GM23248 (cell line): ENCODE results near the gene GLIPR1L2. TPM values are rescaled to one million over a fixed set of nuclear protein-coding genes. Genes with fewer than 3 reads are reported as not detected.

ENCODE experiments used
- DNase-seq: peaks from one replicate; pipeline ENCODE4 v3.0.0-alpha.2; 2015
- H2AFZ ChIP-seq: fragments of 200-600 bp; sonication (generic); 2 replicates; pipeline ENCODE4 v1.6.1; 2016; ENCODE audit warnings: antibody characterized with exemption
- H3F3A ChIP-seq: fragments of 200-600 bp; sonication (generic); 2 replicates; pipeline ENCODE4 v1.6.1; 2016; ENCODE audit warnings: mild to moderate bottlenecking, antibody characterized with exemption, mixed run types; ENCODE audit not compliant: insufficient read depth
- H3K27ac ChIP-seq: fragments of 200-600 bp; sonication (generic); 2 replicates; pipeline ENCODE4 v1.5.1; 2016; ENCODE audit warnings: mild to moderate bottlenecking
- H3K27me3 ChIP-seq: fragments of 200-600 bp; sonication (generic); replicated peaks from 2 replicates; pipeline ENCODE4 v1.6.1; 2016; ENCODE audit warnings: mild to moderate bottlenecking; ENCODE audit not compliant: insufficient read depth
- H3K36me3 ChIP-seq: fragments of 200-600 bp; sonication (generic); 2 replicates; pipeline ENCODE4 v1.6.1; 2016; ENCODE audit warnings: low read depth, mild to moderate bottlenecking
- H3K4me1 ChIP-seq: fragments of 200-600 bp; sonication (generic); 2 replicates; pipeline ENCODE4 v1.6.1; 2016; ENCODE audit warnings: mild to moderate bottlenecking; ENCODE audit not compliant: insufficient read depth
- H3K4me2 ChIP-seq: fragments of 200-600 bp; sonication (generic); one replicate; pipeline ENCODE4 v1.6.1; 2016; ENCODE audit warnings: mild to moderate bottlenecking; ENCODE audit not compliant: unreplicated experiment
- H3K4me3 ChIP-seq: fragments of 200-600 bp; sonication (generic); 2 replicates; pipeline ENCODE4 v1.5.1; 2016; ENCODE audit warnings: mild to moderate bottlenecking
- H3K79me2 ChIP-seq: fragments of 200-600 bp; sonication (generic); 2 replicates; pipeline ENCODE4 v1.6.1; 2016; ENCODE audit warnings: mild to moderate bottlenecking; ENCODE audit not compliant: insufficient read depth
- H3K9ac ChIP-seq: fragments of 200-600 bp; sonication (generic); 2 replicates; pipeline ENCODE4 v1.6.1; 2016; ENCODE audit warnings: mild to moderate bottlenecking
- H3K9me2 ChIP-seq: fragments of 200-600 bp; sonication (generic); 2 replicates; pipeline ENCODE4 v1.6.1; 2016; ENCODE audit warnings: mixed run types, mild to moderate bottlenecking, moderate library complexity; ENCODE audit not compliant: insufficient read depth
- H3K9me3 ChIP-seq: fragments of 200-600 bp; sonication (generic); one replicate; pipeline ENCODE4 v1.6.1; 2017; ENCODE audit warnings: low read depth
- H4K20me1 ChIP-seq: fragments of 200-600 bp; sonication (generic); 2 replicates; pipeline ENCODE4 v1.6.0; 2016; ENCODE audit not compliant: insufficient read depth
- EZH2 ChIP-seq: fragments of 200-600 bp; sonication (generic); IDR thresholded peaks from 2 replicates; pipeline ENCODE4 v1.6.1; 2018; ENCODE audit warnings: antibody characterized with exemption, mild to moderate bottlenecking; ENCODE audit not compliant: insufficient read depth, poor library complexity, severe bottlenecking
- EZH2phosphoT487 ChIP-seq: fragments of 200-600 bp; sonication (generic); IDR thresholded peaks from 2 replicates; pipeline ENCODE4 v1.6.1; 2018; ENCODE audit warnings: antibody characterized with exemption, moderate library complexity, mild to moderate bottlenecking, low read depth; ENCODE audit not compliant: insufficient read depth
- WGBS, 2 experiments: methylation state at CpG; one replicate each; pipeline ENCODE4 v1.1.6; 2015 to 2017; ENCODE audit warnings: low lambda C conversion rate in 2 of 2, low coverage in 1 of 2; ENCODE audit errors: missing lambda C conversion rate in 2 of 2; 5-methylcytosine and 5-hydroxymethylcytosine counted together
- in situ Hi-C: fragments of 300-500 bp; cut with MboI; formaldehyde crosslinking; loops from 2 replicates; pipeline ENCODE4 v1.15.0; 2020
- polyA plus RNA-seq: library from polyadenylated mRNA; unstranded; fragments of >200 nt; fragmentation: Nextera tagmentation; extraction: Ambion mirVana; gene quantifications from 2 replicates; pipeline ENCODE4 v1.2.1, GENCODE V29; 2016
- total RNA-seq: library from RNA; depleted of rRNA; stranded (reverse); fragments of >200 nt; shearing (Covaris generic); gene quantifications from 2 replicates; pipeline ENCODE4 v1.2.3, GENCODE V29; 2014; rRNA removed

The GLIPR1L2 gene
- total and polyA plus RNA-seq, 2 experiments from 2014 or later, result 1.6 to 2.1 TPM

DNA sequence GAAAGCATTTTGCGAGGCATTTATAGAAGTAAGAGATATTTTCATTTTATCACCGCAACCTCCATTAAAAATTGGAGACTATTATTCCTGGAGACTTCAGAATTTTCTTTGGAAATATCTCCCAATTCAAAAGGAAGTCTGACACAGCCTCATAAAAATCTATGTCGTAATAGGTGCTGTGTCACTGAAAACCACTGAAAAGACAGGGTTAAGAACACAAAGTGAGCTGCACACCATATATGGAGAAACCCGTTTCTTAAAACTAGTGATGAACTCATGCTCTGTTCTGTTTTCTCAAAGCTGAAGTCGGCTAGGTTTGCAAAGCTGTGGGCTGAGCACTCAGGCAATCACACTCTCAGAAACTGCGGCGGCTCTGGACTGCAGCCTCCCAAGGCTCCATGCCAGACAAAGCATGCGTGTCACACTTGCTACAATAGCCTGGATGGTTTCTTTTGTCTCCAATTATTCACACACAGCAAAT is 89.6 kb downstream of the GLIPR1L2 start, which contains the start of gene GLIPR1:
TSS of gene GLIPR1 (plus strand) at position 287 of the 481 bp plus-strand sequence. CDS start at position 413, 126 bp downstream.
- in situ Hi-C loops, result loop anchor here (10.0 to 25.0 kb wide), 2 partner anchors 86 to 793 kb away; partner anchors contain the start of gene GLIPR1L2
- peaks cover 54% of the 10 kb centered on the region for H3F3A ChIP-seq

DNA sequence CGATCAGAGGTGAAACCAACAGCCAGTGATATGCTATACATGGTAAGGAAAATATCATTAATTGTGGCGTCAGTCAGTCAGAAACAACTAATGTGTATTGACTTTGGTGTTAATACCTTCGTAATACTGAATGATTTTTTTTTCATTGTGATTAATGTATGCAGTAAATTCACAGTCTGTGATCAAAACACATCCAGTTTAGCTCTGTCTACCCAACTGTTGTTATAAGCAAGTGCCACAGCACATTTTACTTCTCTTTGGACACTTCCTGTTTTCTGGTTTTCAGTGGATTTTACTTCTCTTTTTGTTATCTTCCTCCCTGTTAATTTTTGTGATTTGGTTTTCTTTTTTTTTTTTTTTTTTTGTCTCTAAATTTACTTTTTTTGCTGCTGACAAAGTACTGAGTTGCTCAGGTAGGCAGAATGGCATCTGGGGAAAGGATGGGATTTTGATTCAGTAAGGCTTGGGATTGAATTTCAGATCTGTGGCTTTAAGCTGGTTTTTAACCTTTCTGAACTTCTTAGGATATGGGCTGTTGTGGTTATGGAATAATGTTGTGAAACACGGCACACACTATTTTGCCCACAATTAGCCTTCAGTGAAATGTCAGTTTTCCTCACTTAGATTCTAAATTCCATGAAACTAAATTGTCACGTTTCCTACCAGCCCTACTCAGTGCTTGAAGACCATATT is 90.3 kb downstream of the GLIPR1L2 start:
- Histone ChIP-seq H3K9me3 (no peaks in the 10 kb centered on the region), H3F3A (peaks cover 60% of the 10 kb centered on the region), H3K4me2 (peak overlapping the region; percentile 97), H3K27ac (peak overlapping the region; percentile 93), H3K4me3 (peak overlapping the region; percentile 86), H3K9me2 (no peaks in the 10 kb centered on the region), H3K79me2 (peaks cover 51% of the 10 kb centered on the region), H3K36me3 (peaks cover 8% of the 10 kb centered on the region; the same call in 1 of the 2 replicates), H3K27me3 (no peaks in the 10 kb centered on the region), H3K4me1 (peaks cover 59% of the 10 kb centered on the region), H2AFZ (peak overlapping the region; percentile 69), H4K20me1 (no peaks in the 10 kb centered on the region), H3K9ac (peak overlapping the region; percentile 82)
- in situ Hi-C loops, result loop anchor here (10.0 to 25.0 kb wide), 2 partner anchors 86 to 794 kb away; partner anchors contain the start of gene GLIPR1L2
- TF ChIP-seq EZH2 (no peak), EZH2phosphoT487 (no peak)
- WGBS, 2 experiments, result 1 to 2% methylated on average over 5 of the region's 5 CpGs
- peak; percentile 34 for DNase-seq

More for the DNA sequence above, 89.6 kb downstream of the GLIPR1L2 start, which contains the start of gene GLIPR1:
- TF ChIP-seq EZH2phosphoT487, result no peak
- TF ChIP-seq EZH2, result no peak
- H3K9ac ChIP-seq, result peak within 1 kb of the TSS; percentile 82
- peak within 1 kb of the TSS; percentile 86 for H3K4me3 ChIP-seq
- peaks cover 54% of the 10 kb centered on the region for H3K4me1 ChIP-seq
- 0 to 3% methylated on average over 8 of the region's 8 CpGs for WGBS, 2 experiments
- H3K36me3 ChIP-seq, result 0 out of 2 replicates have a peak, but pooled peaks cover 3% of the 10 kb centered on the region
- H3K4me2 ChIP-seq, result peak within 1 kb of the TSS; percentile 97
- H4K20me1 ChIP-seq, result no peaks in the 10 kb centered on the region
- H3K9me2 ChIP-seq, result no peaks in the 10 kb centered on the region
- H3K27me3 ChIP-seq, result no peaks in the 10 kb centered on the region
- peak within 1 kb of the TSS; percentile 93 for H3K27ac ChIP-seq
- H3K79me2 ChIP-seq, result peaks cover 44% of the 10 kb centered on the region
- peak; percentile 99 for DNase-seq
- H2AFZ ChIP-seq, result peak within 1 kb of the TSS; percentile 69
- no peaks in the 10 kb centered on the region for H3K9me3 ChIP-seq

- 16% methylated on average over 4 of the region's 4 CpGs for WGBS, 2 experiments
- Histone ChIP-seq H3K27ac (peak overlapping the region; percentile 93), H3F3A (peaks cover 67% of the 10 kb centered on the region), H3K79me2 (peaks cover 57% of the 10 kb centered on the region), H3K27me3 (no peaks in the 10 kb centered on the region), H4K20me1 (no peaks in the 10 kb centered on the region), H2AFZ (peak overlapping the region; percentile 69), H3K9me3 (no peaks in the 10 kb centered on the region), H3K4me3 (peak overlapping the region; percentile 86), H3K9me2 (no peaks in the 10 kb centered on the region), H3K4me2 (peak overlapping the region; percentile 97), H3K4me1 (peaks cover 66% of the 10 kb centered on the region), H3K36me3 (peaks cover 11% of the 10 kb centered on the region; the same call in 1 of the 2 replicates), H3K9ac (peak overlapping the region; percentile 82)
- in situ Hi-C loops, result loop anchor here (10.0 to 25.0 kb wide), 2 partner anchors 87 to 794 kb away; partner anchors contain the start of gene GLIPR1L2
- no peak for TF ChIP-seq EZH2
- no peak for TF ChIP-seq EZH2phosphoT487
- DNase-seq, result peak; percentile 75
Observed at GRCh38 chr12:75481774-75482173, 90.9 kb downstream of the GLIPR1L2 start.

Other genes starting within 250 kb of the GLIPR1L2 start
- gene KCNC2, start 181.2 kb upstream of the GLIPR1L2 start, total RNA-seq, result not detected in 2 replicates
- gene KCNC2, start 181.2 kb upstream of the GLIPR1L2 start, polyA plus RNA-seq, result not detected in 2 replicates
- gene CAPS2, start 60.8 kb upstream of the GLIPR1L2 start, total RNA-seq, result 3.4 and 4.4 TPM in 2 replicates
- gene CAPS2, start 60.8 kb upstream of the GLIPR1L2 start, polyA plus RNA-seq, result 1.3 and 1.5 TPM in 2 replicates
- not detected in 2 replicates for gene GLIPR1L1, start 56.4 kb upstream of the GLIPR1L2 start, total RNA-seq
- gene GLIPR1L1, start 56.4 kb upstream of the GLIPR1L2 start, polyA plus RNA-seq, result not detected in 2 replicates
- 272 and 303 TPM in 2 replicates for gene GLIPR1, start 89.7 kb downstream of the GLIPR1L2 start, total RNA-seq
- gene GLIPR1, start 89.7 kb downstream of the GLIPR1L2 start, polyA plus RNA-seq, result 488 and 507 TPM in 2 replicates
- gene KRR1, start 120.5 kb downstream of the GLIPR1L2 start, total RNA-seq, result 45.3 and 54.9 TPM in 2 replicates
- gene KRR1, start 120.5 kb downstream of the GLIPR1L2 start, polyA plus RNA-seq, result 35.1 and 37.4 TPM in 2 replicates